GOT3 (cell line): Measurements from ENCODE around the gene ELOB.
"Not testable (repeated sequence)": the region's sequence is repeated elsewhere in the genome, so short reads cannot be mapped to it uniquely, and the experiment has no call there.

Experiments used
- DNase-seq: peaks from one replicate; lab custom pipeline; 2025; ENCODE audit warnings: mixed read lengths; lab: John Stamatoyannopoulos, UW

The ELOB gene

DNA sequence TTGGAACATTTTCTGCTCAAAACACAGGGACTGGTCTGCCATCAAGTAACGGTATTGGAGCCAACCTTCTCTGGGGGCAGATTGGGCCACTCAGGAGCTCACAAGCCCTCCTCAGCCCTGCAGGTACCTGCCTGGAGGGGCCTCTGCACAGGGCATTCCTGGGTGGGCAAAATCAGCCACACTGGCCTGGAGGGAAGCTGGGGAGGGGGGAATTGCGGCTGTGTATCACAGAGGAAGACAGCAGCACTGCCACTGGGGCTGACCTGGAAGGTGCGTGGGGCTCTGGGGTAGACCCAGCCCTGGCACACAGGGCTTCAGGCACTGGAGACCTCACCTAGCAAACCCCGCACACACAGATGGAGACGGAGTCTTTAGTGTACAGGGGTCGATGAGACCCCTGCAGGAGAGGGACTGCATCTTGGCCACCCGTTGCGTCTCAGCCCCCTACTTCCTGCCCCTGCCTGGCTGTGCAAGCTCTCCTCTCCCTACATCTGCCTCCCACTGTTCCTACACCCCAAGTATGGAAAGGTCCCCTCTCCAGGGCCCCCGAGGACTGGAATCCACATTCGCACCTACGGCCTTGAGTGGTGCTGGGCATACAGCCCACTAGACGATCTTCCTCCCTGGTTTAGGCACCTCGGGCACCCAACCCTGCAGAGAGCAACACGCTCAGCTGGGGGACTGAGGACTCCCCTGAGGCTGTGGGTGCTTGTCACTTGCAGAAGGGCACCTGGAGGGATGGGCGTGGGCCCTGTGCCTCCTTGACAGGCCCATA is 31.8 kb downstream of the ELOB start:
- DNase-seq: no peak

DNA sequence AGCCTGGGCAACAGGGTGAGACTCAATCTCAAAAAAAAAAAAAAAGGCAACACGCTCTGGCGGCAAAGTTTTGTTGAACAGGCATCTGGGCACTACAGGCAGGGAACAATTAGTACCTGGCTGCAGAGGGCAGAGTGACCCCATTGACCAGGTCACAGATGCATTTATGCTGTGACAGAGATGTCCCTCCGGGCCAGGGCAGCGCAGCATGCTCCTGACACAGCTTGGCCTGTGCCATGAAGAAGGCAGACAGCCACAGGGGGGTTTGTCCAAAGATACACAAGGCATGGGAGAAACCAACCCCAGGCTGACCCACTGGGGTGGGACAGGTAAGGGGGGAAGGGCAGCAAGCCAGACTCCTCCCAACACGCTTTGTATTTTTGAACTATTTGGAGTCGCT is 32.4 kb downstream of the ELOB start:
- no peak for DNase-seq

- DNase-seq: no peak
These were observed 33.9 kb downstream of the ELOB start for GRCh38 chr16:2743007-2743810.

DNA sequence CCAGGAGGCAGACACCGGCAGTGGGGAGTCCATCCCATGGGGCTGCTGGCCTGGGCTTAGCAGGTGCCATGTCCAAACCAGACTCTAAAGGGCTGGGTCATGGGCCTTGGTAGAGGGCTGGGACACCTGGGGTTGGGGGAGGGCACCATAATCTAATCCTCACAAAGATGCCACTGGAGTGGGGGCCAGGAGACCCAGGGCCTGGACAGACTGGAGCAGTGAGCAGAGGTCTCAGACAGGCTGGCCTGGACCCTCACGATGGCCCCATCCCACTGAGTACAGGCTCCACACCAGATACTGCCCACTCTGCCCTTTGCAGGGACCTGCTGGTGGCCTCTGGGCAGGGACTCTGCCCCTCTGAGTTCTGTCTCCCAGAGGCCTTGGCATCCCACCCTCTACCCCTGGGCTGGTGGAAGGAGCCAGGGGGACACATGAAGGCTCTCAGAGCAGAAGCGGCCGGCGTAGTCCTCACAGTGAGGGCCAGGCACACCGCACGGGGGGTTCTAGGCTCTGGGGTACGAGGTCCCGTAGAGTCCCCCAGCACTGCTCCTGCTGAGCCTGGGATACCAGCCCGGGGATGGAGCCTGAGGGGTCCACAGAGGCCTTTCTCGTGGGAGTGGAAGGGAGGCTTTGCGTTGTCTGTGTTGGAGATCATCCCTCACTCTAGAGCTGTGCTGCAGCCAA is 34.6 kb downstream of the ELOB start:
- no peak for DNase-seq

DNA sequence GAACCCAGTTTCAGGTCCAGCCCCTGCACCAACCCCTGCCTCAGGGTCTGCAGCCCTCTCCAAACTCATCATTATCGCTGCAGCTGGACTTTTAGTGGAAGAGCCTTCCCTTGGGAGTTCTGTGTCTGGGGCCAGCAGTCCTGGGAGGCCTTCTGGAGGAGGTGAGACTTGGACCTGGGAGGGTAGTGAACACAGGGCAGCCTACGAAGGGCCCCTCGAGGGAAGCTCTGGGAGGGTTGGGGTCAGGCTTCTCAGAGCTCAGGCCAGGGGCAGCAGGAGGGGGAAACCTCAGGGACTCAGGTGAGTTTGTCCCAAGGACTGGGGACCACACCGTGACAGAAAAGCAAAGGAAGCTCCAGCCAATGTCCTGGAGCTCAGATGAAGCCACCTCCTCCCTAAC is 35.9 kb downstream of the ELOB start:
- no peak for DNase-seq

DNA sequence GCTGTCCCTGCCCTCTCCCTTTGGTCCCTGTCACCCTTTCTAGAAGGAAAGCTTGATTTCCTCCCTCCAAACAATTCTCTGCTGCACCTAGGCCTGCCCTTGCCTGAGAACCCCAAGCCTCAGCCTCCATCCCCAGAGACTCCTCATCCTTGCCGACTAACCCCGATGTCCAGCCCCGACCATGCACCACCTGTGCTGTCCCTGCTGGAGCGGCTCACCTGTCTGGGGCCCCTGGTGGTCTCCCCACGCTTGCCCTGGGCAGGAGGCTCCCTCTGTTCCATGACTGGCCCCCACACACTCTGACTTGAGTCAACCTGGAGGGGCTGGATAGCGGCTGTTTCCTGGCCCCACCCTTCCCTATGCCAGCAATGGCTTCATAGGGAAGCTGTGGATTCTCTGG is 36.6 kb downstream of the ELOB start:
- no peak for DNase-seq

DNA sequence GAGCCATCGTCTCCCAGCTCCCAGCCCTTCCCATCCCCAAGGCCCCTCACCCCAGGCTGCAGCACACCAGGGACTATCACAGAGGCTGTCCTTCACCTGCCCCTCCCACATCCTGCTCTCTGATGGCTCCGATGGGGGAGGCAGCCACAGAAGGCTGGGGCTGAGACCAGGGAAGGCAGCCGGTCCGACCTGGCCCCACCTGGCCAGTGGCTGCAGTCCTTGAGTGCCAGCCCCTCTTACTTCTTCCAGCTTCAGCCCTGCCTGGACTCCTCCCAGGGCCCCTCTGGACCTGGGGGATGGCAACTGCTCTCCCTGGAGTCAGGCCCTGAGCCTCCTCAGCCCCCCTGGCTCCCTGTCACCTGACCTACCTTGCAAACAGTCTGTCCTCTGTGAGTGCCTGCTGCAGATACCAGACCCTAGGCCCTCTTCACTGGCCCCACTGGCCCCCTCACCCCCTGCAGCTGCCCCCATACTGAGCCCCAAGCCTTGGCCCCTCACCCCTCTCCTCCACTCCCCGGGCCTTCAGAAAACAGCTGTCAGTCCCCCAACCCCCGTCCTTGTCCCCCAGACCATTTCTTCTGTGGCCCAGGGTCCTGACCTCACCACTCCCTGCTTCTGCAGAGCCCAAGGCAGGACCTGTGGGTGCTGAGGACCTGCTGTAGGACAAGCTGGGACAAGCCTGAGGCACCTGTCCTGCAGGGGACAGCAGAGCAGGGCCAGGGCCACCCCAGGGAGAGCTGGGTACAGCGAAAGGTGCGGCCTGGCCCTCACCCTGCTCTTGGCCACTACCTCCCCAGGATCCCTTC is 37.3 kb downstream of the ELOB start:
- DNase-seq: no peak

DNA sequence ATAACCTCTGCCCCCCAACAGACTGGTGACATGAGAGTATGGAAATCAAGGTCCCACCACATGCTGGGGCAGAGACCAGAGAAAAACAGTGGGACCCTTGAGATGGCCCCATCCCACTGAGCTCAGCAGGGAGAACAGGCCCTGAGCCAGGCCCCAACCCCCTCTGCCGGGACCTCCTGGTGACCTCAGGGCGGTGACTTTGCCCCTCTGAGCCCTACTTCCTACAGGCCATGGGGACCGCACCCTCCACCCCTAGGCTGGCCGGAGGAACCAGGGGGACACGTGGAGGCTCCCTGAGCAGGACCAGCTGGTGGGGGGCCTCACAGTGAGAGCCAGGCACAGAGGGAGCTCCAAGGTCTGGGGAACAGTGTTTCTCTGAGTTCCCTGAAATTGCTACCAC is 38.5 kb downstream of the ELOB start:
- no peak for DNase-seq

DNA sequence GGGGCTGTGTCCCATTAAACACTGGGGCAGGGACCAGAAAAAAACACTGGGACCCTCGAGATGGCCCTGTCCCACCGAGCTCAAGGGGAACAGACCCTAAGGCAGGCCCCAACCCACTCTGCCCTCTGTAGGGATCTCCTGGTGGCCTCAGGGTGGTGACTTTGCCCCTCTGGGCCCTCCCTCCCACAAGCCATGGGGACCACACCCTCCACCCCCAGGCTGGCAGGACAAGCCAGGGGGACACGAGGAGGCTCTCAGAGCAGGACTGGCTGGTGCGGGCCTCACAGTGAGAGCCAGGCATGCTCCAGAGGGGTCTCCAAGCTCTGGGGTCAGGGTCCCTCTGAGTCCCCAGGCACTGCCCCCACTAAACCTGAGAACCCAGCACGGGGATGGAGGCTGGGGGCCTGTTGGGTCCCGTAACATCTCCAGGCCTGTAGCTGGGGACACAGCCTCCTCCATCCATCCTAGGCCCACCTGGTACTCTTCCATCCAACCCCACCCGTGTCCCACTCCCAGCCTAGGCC is 39.1 kb downstream of the ELOB start:
- DNase-seq: no peak

DNA sequence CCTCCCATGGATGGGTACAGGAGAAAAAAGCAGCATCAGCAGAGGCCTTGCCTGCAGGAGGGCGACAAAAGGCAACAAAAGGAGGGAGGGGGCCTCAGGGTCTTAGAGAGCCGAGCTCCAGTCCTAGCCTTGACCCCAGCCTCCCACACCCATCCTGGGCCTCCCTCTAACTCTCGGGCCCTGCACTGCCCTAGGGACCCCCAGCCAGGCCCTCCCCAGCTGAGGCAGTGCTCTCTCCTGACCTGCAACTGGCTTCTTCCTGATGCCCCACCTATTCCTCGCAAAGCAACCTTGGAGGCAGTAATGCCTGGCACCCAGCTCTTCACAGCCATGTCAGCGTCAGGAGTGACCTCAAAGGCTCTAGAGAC is 39.9 kb downstream of the ELOB start:
- no peak for DNase-seq

- no peak for DNase-seq
These were observed 40.4 kb downstream of the ELOB start for GRCh38 chr16:2736476-2737237.

DNA sequence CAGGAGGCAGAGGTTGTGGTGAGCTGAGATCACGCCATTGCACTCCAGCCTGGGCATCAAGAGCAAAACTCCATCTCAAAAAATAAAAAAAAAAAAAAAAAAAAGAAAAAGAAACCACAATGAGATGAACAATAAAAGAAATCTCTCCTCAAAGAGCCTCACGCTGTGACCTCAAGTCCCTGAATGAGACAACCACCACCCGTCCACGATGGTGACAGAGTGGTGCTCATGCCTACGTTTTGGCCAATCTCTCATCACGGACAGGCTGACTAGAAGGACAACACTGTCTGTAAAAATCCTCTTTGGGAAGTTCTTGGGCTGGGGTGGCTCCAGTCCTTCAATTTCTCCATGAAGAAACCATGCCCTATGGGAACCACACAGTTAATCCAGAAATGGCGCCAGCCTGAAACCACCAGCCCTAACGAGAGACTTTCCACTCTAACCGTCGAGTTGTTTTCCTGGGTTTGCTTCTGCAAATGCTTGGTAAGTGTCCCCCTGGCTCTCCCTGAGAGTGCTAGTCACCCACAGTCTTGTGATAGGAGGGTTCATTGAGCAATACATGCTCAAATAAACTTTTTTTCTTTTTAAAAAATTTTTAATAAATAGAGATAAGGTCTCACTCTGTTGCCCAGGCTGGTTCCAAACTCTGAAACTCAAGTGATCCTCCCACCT is 42.1 kb downstream of the ELOB start:
- no peak for DNase-seq

DNA sequence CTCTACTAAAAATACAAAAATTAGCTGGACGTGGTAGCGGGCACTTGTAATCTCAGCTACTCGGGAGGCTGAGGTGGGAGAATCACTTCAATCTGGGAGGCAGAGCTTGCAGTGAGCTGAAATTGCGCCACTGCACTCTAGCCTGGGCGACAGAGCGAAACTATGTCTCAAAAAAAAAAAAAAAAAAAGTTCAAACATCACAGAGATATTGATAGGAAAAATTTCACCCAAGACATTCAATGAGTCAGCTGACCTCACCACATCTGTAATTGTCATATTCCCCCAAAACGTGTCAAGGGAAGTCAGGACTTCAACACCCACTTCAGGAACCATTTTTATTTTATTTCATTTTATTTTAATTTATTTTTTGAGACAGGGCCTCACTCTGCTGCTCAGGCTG is 49.0 kb downstream of the ELOB start:
- DNase-seq: no peak

DNA sequence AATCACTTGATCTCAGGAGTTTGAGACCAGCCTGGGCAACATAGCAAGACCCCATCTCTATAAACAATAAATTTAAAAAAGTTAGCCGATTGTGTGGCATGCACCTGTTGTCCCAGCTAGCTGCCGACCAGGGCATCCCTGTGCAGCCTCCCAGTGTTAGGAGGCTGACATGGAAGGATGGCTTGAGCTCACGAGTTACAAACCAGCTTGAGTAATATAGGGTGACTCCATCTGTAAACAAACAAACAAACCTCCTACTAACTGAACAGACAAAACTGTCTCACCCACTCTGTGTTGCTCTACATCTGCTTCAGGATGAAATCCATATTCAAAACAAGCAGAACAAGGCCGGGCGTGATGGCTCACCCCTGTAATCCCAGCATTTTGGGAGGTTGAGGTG is 50.2 kb downstream of the ELOB start:
- DNase-seq: no peak

DNA sequence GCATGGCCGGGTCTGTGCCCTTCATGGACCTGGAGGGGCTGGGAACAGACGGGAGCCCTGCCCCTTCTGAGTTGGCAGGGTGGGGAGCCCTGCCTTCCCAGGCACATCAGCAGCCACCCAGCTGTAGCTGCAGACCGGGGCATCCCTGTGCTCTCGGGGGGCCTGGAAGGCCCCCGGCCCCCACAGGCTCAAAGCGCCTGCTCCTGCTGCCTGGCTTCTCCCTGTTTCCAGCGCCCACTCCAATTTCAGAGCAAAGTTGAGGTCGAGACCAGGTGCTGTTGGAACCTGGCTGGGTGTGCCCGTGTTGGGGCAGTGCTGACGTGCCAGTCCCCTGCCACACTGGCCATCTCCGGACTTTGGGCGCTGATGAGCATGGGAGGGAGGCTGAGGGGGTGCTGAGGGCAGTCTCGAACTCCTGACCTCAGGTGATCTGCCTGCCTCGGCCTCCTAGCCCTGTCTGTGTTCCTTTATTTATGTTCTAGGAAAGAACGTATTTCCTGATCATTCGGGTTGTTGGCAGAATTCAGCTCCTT is 52.2 kb downstream of the ELOB start:
- no peak for DNase-seq

DNA sequence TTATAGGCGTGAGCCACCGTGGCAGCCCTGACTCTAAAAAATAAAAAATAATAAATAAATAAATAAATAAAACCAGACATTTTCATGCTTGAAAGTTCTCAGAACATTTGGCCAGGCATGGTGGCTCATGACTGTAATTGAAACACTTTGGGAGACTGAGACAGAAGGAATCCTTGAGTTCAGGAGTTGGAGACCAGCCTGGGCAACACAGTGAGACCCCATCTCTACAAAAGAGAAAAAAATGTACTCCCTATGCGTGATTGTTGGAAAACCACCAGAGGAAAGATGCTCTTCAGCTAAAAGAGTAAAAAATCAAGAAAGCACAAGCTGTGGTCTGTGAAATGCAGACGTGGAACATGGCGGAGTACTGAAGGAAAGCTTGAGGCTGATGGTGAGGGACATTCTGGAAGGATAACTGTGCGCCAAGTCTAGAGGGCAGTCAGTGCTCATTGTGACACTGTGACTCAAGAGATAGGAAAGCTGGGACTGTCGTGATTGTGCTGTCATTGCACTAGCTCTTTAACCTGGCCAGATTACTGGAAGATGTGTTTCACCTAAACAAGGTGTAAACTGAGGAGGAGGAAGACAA is 52.9 kb downstream of the ELOB start:
- no peak for DNase-seq

- DNase-seq: not testable (repeated sequence)
These were observed 55.4 kb downstream of the ELOB start for GRCh38 chr16:2721634-2722173.
